Stimulated activated naive B cell treated with anti-CD40 and anti-IgM and Interleukin-4, amounts not matched to agents 10 μg/mL and 1 μg/mL and 100 μg/mL, for 72 hours (primary cell): ENCODE measurements around the gene SMIM22.
"Not testable (repeated sequence)": the region's sequence is repeated elsewhere in the genome, so short reads cannot be mapped to it uniquely, and the experiment has no call there.

ENCODE experiments used
- ATAC-seq, 2 donors: fragments of 150-1000 bp; cut with Tn5 transposase; replicated peaks; 2 replicates each; pipeline ENCODE4 v1.10.0; 2021; ENCODE audit warnings: moderate library complexity in 1 of 2
- DNase-seq: peaks from one replicate; pipeline ENCODE4 v3.0.0; 2021
- H3K27ac Mint-ChIP-seq: one replicate; pipeline ENCODE4 v1.8.0; 2022; ENCODE audit warnings: mild to moderate bottlenecking, mixed read lengths
- H3K27me3 Mint-ChIP-seq, 2 donors: one replicate each; pipeline ENCODE4 v1.8.0; 2022; ENCODE audit warnings: mixed read lengths in 2 of 2
- H3K36me3 Mint-ChIP-seq, 2 donors: one replicate each; pipeline ENCODE4 v1.8.0; 2022; ENCODE audit warnings: mixed read lengths in 2 of 2, mild to moderate bottlenecking in 1 of 2
- H3K4me1 Mint-ChIP-seq, 2 donors: one replicate each; pipeline ENCODE4 v1.8.0; 2022; ENCODE audit warnings: mixed read lengths in 2 of 2, mild to moderate bottlenecking in 1 of 2
- H3K4me3 Mint-ChIP-seq, 2 donors: one replicate each; pipeline ENCODE4 v1.8.0; 2022; ENCODE audit warnings: mild to moderate bottlenecking in 2 of 2, mixed read lengths in 2 of 2, moderate library complexity in 1 of 2
- H3K9me3 Mint-ChIP-seq, 2 donors: one replicate each; pipeline ENCODE4 v1.8.0; 2022; ENCODE audit warnings: mixed read lengths in 2 of 2, mild to moderate bottlenecking in 1 of 2

Gene SMIM22

GRCh38 chr16:4783251-4783950 is 11.8 kb upstream of the SMIM22 start:
- ATAC-seq (no peak), DNase-seq (no peak)
- Mint-ChIP-seq H3K4me3 (no peak overlapping the region), H3K4me1 (peaks cover 5 to 11% of the 10 kb centered on the region in 2 donors), H3K27ac (no peak overlapping the region), H3K27me3 (no peaks in the 10 kb centered on the region), H3K9me3 (no peaks in the 10 kb centered on the region), H3K36me3 (no peaks in the 10 kb centered on the region)

GRCh38 chr16:4783951-4784336 is 11.2 kb upstream of the SMIM22 start:
- H3K9me3 Mint-ChIP-seq, result no peaks in the 10 kb centered on the region
- DNase-seq (no peak), ATAC-seq (no peak)
- peaks cover 5 to 11% of the 10 kb centered on the region in 2 donors for H3K4me1 Mint-ChIP-seq
- H3K4me3 Mint-ChIP-seq, result no peak overlapping the region
- H3K27me3 Mint-ChIP-seq, result no peaks in the 10 kb centered on the region
- no peak overlapping the region for H3K27ac Mint-ChIP-seq
- no peaks in the 10 kb centered on the region for H3K36me3 Mint-ChIP-seq

GRCh38 chr16:4784444-4784987 is 10.7 kb upstream of the SMIM22 start:
- not testable (repeated sequence) for H3K27ac Mint-ChIP-seq, ATAC-seq, H3K27me3 Mint-ChIP-seq, H3K9me3 Mint-ChIP-seq, DNase-seq, H3K36me3 Mint-ChIP-seq, H3K4me3 Mint-ChIP-seq
- peaks cover 5 to 11% of the 10 kb centered on the region in 2 donors for H3K4me1 Mint-ChIP-seq

GRCh38 chr16:4785758-4786433 is 9.3 kb upstream of the SMIM22 start:
- no peak for DNase-seq
- Mint-ChIP-seq H3K27ac (no peak overlapping the region), H3K9me3 (no peaks in the 10 kb centered on the region), H3K4me3 (no peak overlapping the region), H3K27me3 (peaks cover 0 to 3% of the 10 kb centered on the region in 2 donors), H3K36me3 (no peaks in the 10 kb centered on the region), H3K4me1 (peaks cover 5 to 11% of the 10 kb centered on the region in 2 donors)
- ATAC-seq, result no peak

- Mint-ChIP-seq H3K27me3 (peaks cover 0 to 7% of the 10 kb centered on the region in 2 donors), H3K4me1 (peaks cover 5 to 9% of the 10 kb centered on the region in 2 donors), H3K27ac (no peak overlapping the region), H3K36me3 (no peaks in the 10 kb centered on the region), H3K4me3 (no peak overlapping the region), H3K9me3 (no peaks in the 10 kb centered on the region)
- DNase-seq (no peak), ATAC-seq (no peak)
Measured at GRCh38 chr16:4787068-4787467, 8.1 kb upstream of the SMIM22 start.

- peaks cover under 1 to 1% of the 10 kb centered on the region in 2 donors for H3K4me1 Mint-ChIP-seq
- peak within 1 kb of the TSS; percentile 75 for H3K27ac Mint-ChIP-seq
- H3K4me3 Mint-ChIP-seq, result no peak within 1 kb of the TSS
- no peaks in the 10 kb centered on the region for H3K9me3 Mint-ChIP-seq
- no peak for DNase-seq
- no peak for ATAC-seq
- H3K27me3 Mint-ChIP-seq, result peaks cover 0 to 7% of the 10 kb centered on the region in 2 donors
- no peaks in the 10 kb centered on the region for H3K36me3 Mint-ChIP-seq
Measured at GRCh38 chr16:4787627-4788482, 7.3 kb upstream of the SMIM22 start, which contains the start of gene SEPTIN12. SEPTIN12 (minus strand) TSS chr16:4788345; CDS start chr16:4787645, 700 bp downstream.

- no peak overlapping the region for H3K27ac Mint-ChIP-seq
- ATAC-seq (no peak), DNase-seq (no peak)
- H3K27me3 Mint-ChIP-seq, result peaks cover 0 to 7% of the 10 kb centered on the region in 2 donors
- no peaks in the 10 kb centered on the region for H3K36me3 Mint-ChIP-seq
- H3K4me3 Mint-ChIP-seq, result no peak overlapping the region
- H3K4me1 Mint-ChIP-seq, result no peaks in the 10 kb centered on the region
- H3K9me3 Mint-ChIP-seq, result no peaks in the 10 kb centered on the region
Measured at GRCh38 chr16:4788489-4788889, 6.7 kb upstream of the SMIM22 start.

- no peaks in the 10 kb centered on the region for H3K36me3 Mint-ChIP-seq
- H3K4me3 Mint-ChIP-seq, result no peak overlapping the region
- peaks cover 0 to 7% of the 10 kb centered on the region in 2 donors for H3K27me3 Mint-ChIP-seq
- no peaks in the 10 kb centered on the region for H3K4me1 Mint-ChIP-seq
- no peak overlapping the region for H3K27ac Mint-ChIP-seq
- H3K9me3 Mint-ChIP-seq, result no peaks in the 10 kb centered on the region
- no peak for DNase-seq
- ATAC-seq, result no peak
Measured at GRCh38 chr16:4788910-4789309, 6.3 kb upstream of the SMIM22 start.

GRCh38 chr16:4790261-4790660 is 4.9 kb upstream of the SMIM22 start:
- Mint-ChIP-seq H3K27me3 (peaks cover 0 to 7% of the 10 kb centered on the region in 2 donors), H3K9me3 (no peaks in the 10 kb centered on the region), H3K27ac (no peak overlapping the region), H3K4me3 (no peak overlapping the region), H3K4me1 (no peaks in the 10 kb centered on the region), H3K36me3 (no peaks in the 10 kb centered on the region)
- no peak for ATAC-seq
- no peak for DNase-seq

- no peak overlapping the region for H3K27ac Mint-ChIP-seq
- H3K27me3 Mint-ChIP-seq, result peaks cover 0 to 7% of the 10 kb centered on the region in 2 donors
- DNase-seq, result no peak
- H3K4me1 Mint-ChIP-seq, result no peaks in the 10 kb centered on the region
- no peaks in the 10 kb centered on the region for H3K36me3 Mint-ChIP-seq
- H3K9me3 Mint-ChIP-seq, result no peaks in the 10 kb centered on the region
- no peak overlapping the region for H3K4me3 Mint-ChIP-seq
- no peak for ATAC-seq
Measured at GRCh38 chr16:4790871-4791270, 4.3 kb upstream of the SMIM22 start.

- H3K4me3 Mint-ChIP-seq, result no peak overlapping the region
Measured at GRCh38 chr16:4792951-4793513, 2.1 kb upstream of the SMIM22 start.

GRCh38 chr16:4795828-4796572 is 831 bp downstream of the SMIM22 start:
- H3K4me1 Mint-ChIP-seq, result peaks cover 13 to 21% of the 10 kb centered on the region in 2 donors
- ATAC-seq, result no peak
- H3K4me3 Mint-ChIP-seq, result no peak overlapping the region
- H3K9me3 Mint-ChIP-seq, result no peaks in the 10 kb centered on the region
- DNase-seq, result no peak
- H3K27me3 Mint-ChIP-seq, result peaks cover 0 to 4% of the 10 kb centered on the region in 2 donors
- H3K27ac Mint-ChIP-seq, result no peak overlapping the region
- H3K36me3 Mint-ChIP-seq, result peaks cover 12% of the 10 kb centered on the region in 2 donors

More at GRCh38 chr16:4792951-4793513, 2.1 kb upstream of the SMIM22 start:
- Mint-ChIP-seq H3K9me3 (no peaks in the 10 kb centered on the region), H3K36me3 (peaks cover 4% of the 10 kb centered on the region in 2 donors), H3K27ac (no peak overlapping the region), H3K4me1 (no peaks in the 10 kb centered on the region), H3K27me3 (peaks cover 0 to 7% of the 10 kb centered on the region in 2 donors)
- no peak for ATAC-seq
- no peak for DNase-seq

GRCh38 chr16:4796982-4797804 is 2.0 kb downstream of the SMIM22 start:
- ATAC-seq (no peak), DNase-seq (no peak)
- no peak overlapping the region for H3K4me3 Mint-ChIP-seq
- no peaks in the 10 kb centered on the region for H3K9me3 Mint-ChIP-seq
- peaks cover 12% of the 10 kb centered on the region in 2 donors for H3K36me3 Mint-ChIP-seq
- no peaks in the 10 kb centered on the region for H3K27me3 Mint-ChIP-seq
- H3K27ac Mint-ChIP-seq, result no peak overlapping the region
- H3K4me1 Mint-ChIP-seq, result peaks cover 13 to 32% of the 10 kb centered on the region in 2 donors
